Muscle of leg (tissue), 11 donors: Measurements from ENCODE around the gene HS3ST6. TPM values are rescaled to one million over a fixed set of nuclear protein-coding genes. Genes with fewer than 3 reads are reported as not detected.
A peak's percentile ranks its signal among the peaks of the same experiment; 100 is the strongest.

ENCODE experiments used
- DNase-seq: peaks from one replicate; pipeline ENCODE4 v3.0.0; 2013
- H3K27ac ChIP-seq: one replicate; pipeline ENCODE4 v1.5.1; 2013; ENCODE audit warnings: mild to moderate bottlenecking, low read length, control low read depth
- H3K27me3 ChIP-seq: one replicate; pipeline ENCODE4 v1.6.1; 2013; ENCODE audit warnings: low read length; ENCODE audit not compliant: control insufficient read depth, insufficient read depth
- H3K36me3 ChIP-seq: one replicate; pipeline ENCODE4 v1.6.1; 2013; ENCODE audit warnings: low read length; ENCODE audit not compliant: control insufficient read depth, insufficient read depth
- H3K4me1 ChIP-seq: one replicate; pipeline ENCODE4 v1.6.1; 2013; ENCODE audit warnings: low read length; ENCODE audit not compliant: control insufficient read depth, insufficient read depth
- H3K4me3 ChIP-seq: one replicate; pipeline ENCODE4 v1.5.1; 2013; ENCODE audit warnings: low read length, control low read depth
- H3K9me3 ChIP-seq: replicated peaks from 2 replicates; pipeline ENCODE4 v1.6.1; 2013; ENCODE audit warnings: low read depth, low read length; ENCODE audit not compliant: control insufficient read depth
- WGBS: methylation state at CpG from one replicate; pipeline ENCODE4 v1.1.5; 2013; ENCODE audit warnings: missing lambda C conversion rate; ENCODE audit not compliant: insufficient coverage; 5-methylcytosine and 5-hydroxymethylcytosine counted together
- polyA plus RNA-seq, 8 donors: library from polyadenylated mRNA; unstranded; fragments of 120-200 nt; gene quantifications; one replicate each; pipeline versions ENCODE4 v1.2.1 to v1.2.3, GENCODE V29; 2013; ENCODE audit warnings: inconsistent platforms in 1 of 8, low replicate concordance in 1 of 8; ENCODE audit not compliant: insufficient read length in 8 of 8, insufficient read depth in 1 of 8
- total RNA-seq: library from RNA; stranded (reverse); fragments of 120-200 nt; gene quantifications from one replicate; pipeline ENCODE4 v1.2.4, GENCODE V29; 2013

The HS3ST6 gene
- total and polyA plus RNA-seq, 9 donors = 1.7 TPM; not detected in 8

- Histone ChIP-seq H3K4me1 (peaks cover 30% of the 10 kb centered on the region), H3K36me3 (no peaks in the 10 kb centered on the region), H3K9me3 (no peaks in the 10 kb centered on the region), H3K4me3 (no peak overlapping the region), H3K27me3 (no peaks in the 10 kb centered on the region), H3K27ac (no peak overlapping the region)
- 79% methylated on average over 7 of the region's 9 CpGs for WGBS
- DNase-seq = no peak
These were observed 29.1 kb upstream of the HS3ST6 start for GRCh38 chr16:1947369-1947670.

GRCh38 chr16:1946495-1947368 is 28.5 kb upstream of the HS3ST6 start:
- 83% methylated on average over 33 of the region's 38 CpGs for WGBS
- no peaks in the 10 kb centered on the region for H3K27me3 ChIP-seq
- no peaks in the 10 kb centered on the region for H3K36me3 ChIP-seq
- no peaks in the 10 kb centered on the region for H3K9me3 ChIP-seq
- no peak overlapping the region for H3K4me3 ChIP-seq
- peaks cover 35% of the 10 kb centered on the region for H3K4me1 ChIP-seq
- H3K27ac ChIP-seq = no peak overlapping the region
- DNase-seq = no peak

- Histone ChIP-seq H3K27ac (no peak overlapping the region), H3K4me3 (no peak overlapping the region), H3K4me1 (peaks cover 38% of the 10 kb centered on the region), H3K27me3 (no peaks in the 10 kb centered on the region), H3K9me3 (no peaks in the 10 kb centered on the region), H3K36me3 (peaks cover 3% of the 10 kb centered on the region)
- 74% methylated on average over 9 of the region's 19 CpGs for WGBS
- DNase-seq = no peak
These were observed 27.6 kb upstream of the HS3ST6 start for GRCh38 chr16:1945559-1946391.

GRCh38 chr16:1944612-1945199 is 26.5 kb upstream of the HS3ST6 start:
- 81% methylated on average over 9 of the region's 21 CpGs for WGBS
- H3K27me3 ChIP-seq = no peaks in the 10 kb centered on the region
- peaks cover 9% of the 10 kb centered on the region for H3K36me3 ChIP-seq
- peaks cover 36% of the 10 kb centered on the region for H3K4me1 ChIP-seq
- DNase-seq = no peak
- no peak overlapping the region for H3K27ac ChIP-seq
- no peak overlapping the region for H3K4me3 ChIP-seq
- H3K9me3 ChIP-seq = no peaks in the 10 kb centered on the region

- Histone ChIP-seq H3K27me3 (no peaks in the 10 kb centered on the region), H3K4me3 (peak within 1 kb of the TSS; percentile 93), H3K4me1 (peaks cover 36% of the 10 kb centered on the region), H3K9me3 (no peaks in the 10 kb centered on the region), H3K36me3 (peaks cover 23% of the 10 kb centered on the region), H3K27ac (peak within 1 kb of the TSS; percentile 86)
- peak; percentile 99 for DNase-seq
- WGBS = under 1% methylated on average over 64 of the region's 77 CpGs
These were observed 24.9 kb upstream of the HS3ST6 start, which contains the start of gene MSRB1 for GRCh38 chr16:1942810-1943726. MSRB1 (minus strand) TSS chr16:1943199; CDS start chr16:1943156, 43 bp downstream.

- peak; percentile 42 for DNase-seq
- Histone ChIP-seq H3K36me3 (peaks cover 31% of the 10 kb centered on the region), H3K9me3 (no peaks in the 10 kb centered on the region), H3K27ac (peak overlapping the region; percentile 78), H3K4me1 (peaks cover 32% of the 10 kb centered on the region), H3K27me3 (no peaks in the 10 kb centered on the region), H3K4me3 (peak overlapping the region; percentile 93)
- WGBS = 24% methylated on average over 12 of the region's 17 CpGs
These were observed 24.0 kb upstream of the HS3ST6 start for GRCh38 chr16:1942047-1942809.

GRCh38 chr16:1941162-1942046 is 23.2 kb upstream of the HS3ST6 start:
- Histone ChIP-seq H3K36me3 (peaks cover 37% of the 10 kb centered on the region), H3K9me3 (no peaks in the 10 kb centered on the region), H3K4me1 (peaks cover 27% of the 10 kb centered on the region), H3K27me3 (no peaks in the 10 kb centered on the region), H3K27ac (peak overlapping the region; percentile 78), H3K4me3 (peak overlapping the region; percentile 93)
- WGBS = 79% methylated on average over 27 of the region's 30 CpGs
- no peak for DNase-seq

- Histone ChIP-seq H3K4me3 (no peak overlapping the region), H3K36me3 (peaks cover 37% of the 10 kb centered on the region), H3K4me1 (peaks cover 28% of the 10 kb centered on the region), H3K9me3 (no peaks in the 10 kb centered on the region), H3K27me3 (no peaks in the 10 kb centered on the region), H3K27ac (peak overlapping the region; percentile 42)
- no peak for DNase-seq
- WGBS = 89% methylated on average over 22 of the region's 23 CpGs
These were observed 22.3 kb upstream of the HS3ST6 start for GRCh38 chr16:1940273-1941161.
